HG03520 (cell line): Measurements from ENCODE around the gene FLNC.
A peak's percentile ranks its signal among the peaks of the same experiment; 100 is the strongest.

Experiments
- ATAC-seq: cut with Tn5 transposase; IDR thresholded peaks from one replicate; pipeline ENCODE4 v1.9.1; 2021; ENCODE audit warnings: mild to moderate bottlenecking, moderate library complexity; ENCODE audit not compliant: unreplicated experiment

The FLNC gene

DNA sequence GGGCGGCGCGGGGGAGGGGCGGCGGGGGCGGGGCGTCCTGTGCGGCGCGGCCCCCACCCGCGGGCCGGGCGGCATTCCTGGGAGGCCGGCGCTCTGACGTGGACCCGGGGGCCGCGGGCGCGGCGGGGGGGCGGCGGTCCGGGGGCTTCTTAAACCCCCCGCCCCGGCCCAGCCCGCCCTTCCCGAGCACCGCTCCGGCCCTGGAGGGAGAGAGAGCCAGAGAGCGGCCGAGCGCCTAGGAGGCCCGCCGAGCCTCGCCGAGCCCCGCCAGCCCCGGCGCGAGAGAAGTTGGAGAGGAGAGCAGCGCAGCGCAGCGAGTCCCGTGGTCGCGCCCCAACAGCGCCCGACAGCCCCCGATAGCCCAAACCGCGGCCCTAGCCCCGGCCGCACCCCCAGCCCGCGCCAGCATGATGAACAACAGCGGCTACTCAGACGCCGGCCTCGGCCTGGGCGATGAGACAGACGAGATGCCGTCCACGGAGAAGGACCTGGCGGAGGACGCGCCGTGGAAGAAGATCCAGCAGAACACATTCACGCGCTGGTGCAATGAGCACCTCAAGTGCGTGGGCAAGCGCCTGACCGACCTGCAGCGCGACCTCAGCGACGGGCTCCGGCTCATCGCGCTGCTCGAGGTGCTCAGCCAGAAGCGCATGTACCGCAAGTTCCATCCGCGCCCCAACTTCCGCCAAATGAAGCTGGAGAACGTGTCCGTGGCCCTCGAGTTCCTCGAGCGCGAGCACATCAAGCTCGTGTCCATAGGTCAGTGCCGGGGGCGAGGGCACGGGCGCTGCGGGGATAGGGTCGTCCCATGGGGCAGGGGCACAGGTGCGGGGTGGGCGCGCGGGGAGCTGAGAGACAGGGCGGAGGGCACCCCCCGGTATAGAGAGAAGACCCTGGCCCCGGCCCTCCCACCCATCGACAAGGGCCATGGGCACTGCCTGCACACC is at the start of gene FLNC:
FLNC (plus strand) TSS at position 176 of the 947 bp plus-strand sequence; CDS start at position 408, 232 bp downstream.
- ATAC-seq = no peak

DNA sequence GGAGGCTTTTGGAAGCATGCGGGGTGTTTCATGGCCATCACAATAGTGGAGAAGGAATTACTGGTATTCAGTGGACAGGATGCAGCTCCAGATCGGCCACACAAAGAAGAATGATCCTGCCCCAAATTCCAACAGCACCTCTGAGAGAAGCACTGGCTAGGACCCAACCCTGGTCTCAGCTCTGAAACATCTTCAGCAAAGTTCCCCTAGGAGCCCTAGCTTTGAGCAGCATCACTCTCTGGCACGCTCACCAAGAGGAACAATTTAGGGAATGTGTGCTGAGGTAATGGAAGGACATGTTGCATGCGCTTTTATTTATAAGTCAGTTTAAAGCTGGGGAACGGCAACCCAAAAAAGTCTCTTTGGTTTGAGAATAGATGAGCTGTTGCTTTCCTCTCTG is 49.1 kb upstream of the FLNC start:
- ATAC-seq = no peak

- ATAC-seq = no peak
These were observed 48.4 kb upstream of the FLNC start for GRCh38 chr7:128781851-128782250.

- ATAC-seq = no peak
These were observed 46.9 kb upstream of the FLNC start for GRCh38 chr7:128783143-128783861.

GRCh38 chr7:128785738-128786137 is 44.5 kb upstream of the FLNC start:
- ATAC-seq = no peak

DNA sequence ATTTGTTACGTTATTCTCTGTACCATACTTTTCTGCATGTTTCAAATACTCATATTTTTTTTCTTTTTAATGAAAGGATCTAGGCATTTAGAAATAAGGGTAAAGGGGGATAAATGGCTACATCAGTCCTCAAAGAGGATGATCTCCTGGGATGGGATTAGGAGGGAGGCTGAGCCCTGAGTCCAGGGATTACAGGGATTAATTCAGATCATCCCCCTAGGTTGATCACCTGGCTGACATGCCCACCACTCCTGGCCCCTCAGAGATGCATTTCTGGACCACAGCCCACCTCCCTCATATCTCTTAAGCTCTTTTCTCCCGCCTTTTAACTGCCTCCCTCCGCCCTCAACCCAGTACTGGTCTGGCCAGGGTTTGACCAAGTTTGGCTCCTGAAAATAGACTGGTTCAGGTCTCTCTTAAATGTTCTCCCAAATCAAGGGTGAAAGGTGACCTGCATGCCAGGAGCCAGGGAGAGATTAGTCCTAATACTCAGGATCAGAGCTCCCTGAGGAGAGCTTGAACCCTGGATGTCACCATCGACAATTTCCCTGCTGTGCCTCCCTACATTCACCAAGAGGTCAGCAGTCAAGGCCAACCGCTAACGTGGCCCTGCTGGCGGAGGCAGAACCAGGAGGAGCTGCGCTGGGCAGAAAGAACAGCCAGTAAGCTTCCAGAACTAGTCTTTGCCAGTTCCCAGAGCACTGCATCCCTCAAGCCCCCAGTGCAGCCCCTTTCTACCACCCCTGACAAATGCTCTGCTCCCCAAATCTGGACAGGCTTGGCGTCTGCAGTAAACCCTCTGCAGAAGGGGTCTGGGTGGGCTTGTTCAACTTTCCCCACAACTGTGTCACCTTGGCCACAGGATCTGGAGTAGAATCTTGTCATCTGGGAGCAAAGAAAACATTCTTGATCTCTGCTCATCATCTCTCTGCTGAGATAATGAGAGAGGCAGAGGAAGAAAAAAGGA is 41.5 kb upstream of the FLNC start:
- no peak for ATAC-seq

DNA sequence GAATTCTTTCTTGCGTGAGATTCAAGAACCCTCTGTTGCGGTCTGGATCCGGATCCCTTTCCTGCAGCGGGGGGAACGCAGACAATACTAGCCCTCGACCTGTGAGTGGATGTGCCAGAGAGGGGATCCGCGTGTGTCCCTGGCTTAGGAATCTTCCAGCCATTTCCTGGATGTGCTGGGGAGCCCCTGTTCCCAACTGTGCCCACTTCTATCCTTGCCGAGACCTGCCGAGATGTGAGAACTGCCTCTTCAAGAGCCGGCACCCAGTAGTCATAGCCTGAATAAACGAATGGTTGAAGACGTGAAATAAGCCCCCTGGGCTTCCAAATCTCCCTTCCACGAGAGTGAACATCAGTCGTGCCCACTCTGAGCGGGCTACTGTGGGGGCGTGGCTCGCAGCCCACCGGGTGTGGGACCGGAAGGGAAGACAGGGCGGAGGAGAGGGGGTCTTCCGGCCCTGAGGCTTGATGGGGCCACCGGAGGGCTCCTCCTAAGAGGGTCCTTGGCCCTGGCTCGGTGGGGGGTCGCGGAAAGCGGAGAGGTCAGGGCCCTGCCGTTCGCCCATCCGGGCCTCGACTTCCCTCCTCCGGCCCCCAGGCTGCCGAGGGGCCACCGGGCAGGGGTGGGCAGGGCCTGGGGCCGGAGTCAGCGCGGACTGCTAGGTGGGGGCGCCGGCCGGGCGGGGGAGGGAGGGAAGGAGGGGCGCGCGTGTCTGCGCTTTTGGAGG is 39.7 kb upstream of the FLNC start:
- peak; percentile 17 for ATAC-seq

- ATAC-seq = peak; percentile 73
These were observed 38.9 kb upstream of the FLNC start, which contains the start of gene CCDC136 for GRCh38 chr7:128791121-128791971. TSS of gene CCDC136 (plus strand) at chr7:128791968. CDS start at chr7:128792412, 444 bp downstream.

DNA sequence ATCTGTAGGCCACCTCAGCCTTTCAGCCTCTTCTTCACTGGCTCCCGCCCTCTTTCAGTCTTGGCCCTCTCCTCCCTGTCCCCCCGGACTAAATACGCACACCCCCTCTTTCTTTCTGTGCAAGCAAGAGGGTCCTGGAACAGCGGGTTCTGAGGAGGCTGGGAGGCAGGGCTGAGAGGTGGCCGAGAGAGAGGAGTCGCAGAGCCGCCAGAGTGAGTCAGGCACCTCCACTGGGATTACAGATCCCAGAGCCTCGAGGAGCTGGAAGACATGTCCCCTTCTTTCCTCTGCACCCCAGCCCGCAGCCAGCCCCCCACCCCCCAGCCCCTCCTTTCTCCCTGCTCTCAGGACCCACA is 38.3 kb upstream of the FLNC start:
- no peak for ATAC-seq

GRCh38 chr7:128792471-128793180 is 37.6 kb upstream of the FLNC start:
- ATAC-seq = no peak

- ATAC-seq = no peak
These were observed 37.0 kb upstream of the FLNC start for GRCh38 chr7:128793181-128793547.

- no peak for ATAC-seq
These were observed 36.2 kb upstream of the FLNC start for GRCh38 chr7:128794020-128794419.

- ATAC-seq = no peak
These were observed 35.8 kb upstream of the FLNC start for GRCh38 chr7:128794436-128794835.

GRCh38 chr7:128795129-128795528 is 35.1 kb upstream of the FLNC start:
- ATAC-seq = no peak

GRCh38 chr7:128796327-128796726 is 33.9 kb upstream of the FLNC start:
- no peak for ATAC-seq

- ATAC-seq = no peak
These were observed 30.8 kb upstream of the FLNC start for GRCh38 chr7:128799451-128799850.

GRCh38 chr7:128800567-128800966 is 29.6 kb upstream of the FLNC start:
- ATAC-seq = no peak

GRCh38 chr7:128801003-128801402 is 29.2 kb upstream of the FLNC start:
- ATAC-seq = no peak
